ENCODE results near the gene SYNPO2. TPM values are rescaled to one million over a fixed set of nuclear protein-coding genes. Genes with fewer than 3 reads are reported as not detected.

The SYNPO2 gene
- total and polyA plus RNA-seq, 2 donors (not counting 1 experiment from before 2014, with no cell fraction given) = 0.03 to 0.20 TPM

- Histone ChIP-seq H3K79me2 (ENCODE audit: control insufficient read depth, insufficient read depth, low read length) (no peaks in the 10 kb centered on the region), H3K27me3 (replicated peaks in 1 of 4; ENCODE audit: control extremely low read depth in 1 of 4, control insufficient read depth in 3 of 4, insufficient read depth in 4 of 4, low read length in 3 of 4) (peaks cover 0 to 3% (median 0%) of the 10 kb centered on the region in 4 experiments), H2AFZ (ENCODE audit: insufficient read depth, low read depth, low read length, poor library complexity, severe bottlenecking) (no peak overlapping the region), H3K4me1 (ENCODE audit: control insufficient read depth in 2 of 2, insufficient read depth in 2 of 2, low read length in 2 of 2) (no peaks in the 10 kb centered on the region), H3K4me2 (replicated peaks; ENCODE audit: low read depth, low read length, poor library complexity, severe bottlenecking) (no peak overlapping the region), H4K20me1 (ENCODE audit: control insufficient read depth, insufficient read depth, low read length, poor library complexity, severe bottlenecking) (no peaks in the 10 kb centered on the region), H3K9me3 (ENCODE audit: control extremely low read depth in 1 of 3, control insufficient read depth in 2 of 3, insufficient read depth in 1 of 3, low read length in 2 of 3) (no peaks in the 10 kb centered on the region), H3K27ac (ENCODE audit: low read length in 2 of 2) (no peak overlapping the region), H3K9ac (ENCODE audit: low read length) (no peak overlapping the region), H3K36me3 (replicated peaks in 1 of 2; ENCODE audit: control extremely low read depth in 1 of 2, control insufficient read depth in 1 of 2, extremely low read depth in 1 of 2, insufficient read depth in 2 of 2, low read length in 1 of 2) (no peaks in the 10 kb centered on the region), H3K4me3 (ENCODE audit: control extremely low read depth in 1 of 5, extremely low read depth in 1 of 5, insufficient read depth in 1 of 5, low read depth in 2 of 5, low read length in 4 of 5) (no peak overlapping the region)
- Mint-ChIP-seq H3K9me3 (ENCODE audit: insufficient read depth) (peaks cover 3% of the 10 kb centered on the region), H3K27me3 (no peaks in the 10 kb centered on the region), H3K4me3 (no peak overlapping the region), H3K4me1 (peaks cover 27% of the 10 kb centered on the region), H3K27ac (no peak overlapping the region)
- TF ChIP-seq, protein P1, sequence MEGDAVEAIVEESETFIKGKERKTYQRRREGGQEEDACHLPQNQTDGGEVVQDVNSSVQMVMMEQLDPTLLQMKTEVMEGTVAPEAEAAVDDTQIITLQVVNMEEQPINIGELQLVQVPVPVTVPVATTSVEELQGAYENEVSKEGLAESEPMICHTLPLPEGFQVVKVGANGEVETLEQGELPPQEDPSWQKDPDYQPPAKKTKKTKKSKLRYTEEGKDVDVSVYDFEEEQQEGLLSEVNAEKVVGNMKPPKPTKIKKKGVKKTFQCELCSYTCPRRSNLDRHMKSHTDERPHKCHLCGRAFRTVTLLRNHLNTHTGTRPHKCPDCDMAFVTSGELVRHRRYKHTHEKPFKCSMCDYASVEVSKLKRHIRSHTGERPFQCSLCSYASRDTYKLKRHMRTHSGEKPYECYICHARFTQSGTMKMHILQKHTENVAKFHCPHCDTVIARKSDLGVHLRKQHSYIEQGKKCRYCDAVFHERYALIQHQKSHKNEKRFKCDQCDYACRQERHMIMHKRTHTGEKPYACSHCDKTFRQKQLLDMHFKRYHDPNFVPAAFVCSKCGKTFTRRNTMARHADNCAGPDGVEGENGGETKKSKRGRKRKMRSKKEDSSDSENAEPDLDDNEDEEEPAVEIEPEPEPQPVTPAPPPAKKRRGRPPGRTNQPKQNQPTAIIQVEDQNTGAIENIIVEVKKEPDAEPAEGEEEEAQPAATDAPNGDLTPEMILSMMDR (IDR thresholded peaks at IDR 0.05) = no peak
- TF ChIP-seq EZH2 (IDR thresholded peaks at IDR 0.05; ENCODE audit: borderline replicate concordance, insufficient read depth, low read depth, low read length, poor library complexity, severe bottlenecking) = no peak
- ATAC-seq (ENCODE audit: low read depth) (no peak), DNase-seq (no peak)
- intact Hi-C loops (cut with micrococcal nuclease) = loop anchor here (5.0 kb wide), 1 partner anchor 130 kb away; the partner anchor contains the start of gene USP53
- 89% methylated on average over 1 of the region's 3 CpGs for WGBS (ENCODE audit: insufficient coverage)
- CTCF ChIA-PET = no interaction called here
- POLR2A ChIA-PET = no interaction called here
Measured at GRCh38 chr4:119081943-119082342, 193.3 kb downstream of the SYNPO2 start.

DNA sequence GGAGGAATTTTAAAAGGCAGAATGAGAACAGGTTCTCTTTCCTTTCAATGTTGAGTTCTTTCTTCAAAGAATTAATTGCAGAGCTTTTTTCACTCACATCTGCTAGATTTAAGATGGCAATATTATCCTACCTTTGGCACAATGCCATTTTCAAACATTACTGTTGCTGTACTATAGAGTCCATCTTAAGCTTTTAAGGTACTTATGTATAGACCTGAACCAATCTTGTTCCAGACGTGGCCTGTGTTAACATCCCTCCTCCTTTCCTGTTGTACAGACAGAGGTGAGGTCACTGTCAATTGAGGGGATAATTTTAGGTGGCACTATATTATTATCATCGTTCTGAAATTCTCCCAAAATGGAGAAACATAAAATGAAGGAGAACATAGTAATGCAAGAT is 194.0 kb downstream of the SYNPO2 start:
- Histone ChIP-seq H3K27me3 (replicated peaks in 1 of 4; ENCODE audit: control extremely low read depth in 1 of 4, control insufficient read depth in 3 of 4, insufficient read depth in 4 of 4, low read length in 3 of 4) (peaks cover 0 to 3% (median 0%) of the 10 kb centered on the region in 4 experiments), H3K79me2 (ENCODE audit: control insufficient read depth, insufficient read depth, low read length) (no peaks in the 10 kb centered on the region), H3K4me2 (replicated peaks; ENCODE audit: low read depth, low read length, poor library complexity, severe bottlenecking) (no peak overlapping the region), H3K27ac (ENCODE audit: low read length in 2 of 2) (no peak overlapping the region), H3K9me3 (ENCODE audit: control extremely low read depth in 1 of 3, control insufficient read depth in 2 of 3, insufficient read depth in 1 of 3, low read length in 2 of 3) (no peaks in the 10 kb centered on the region), H3K36me3 (replicated peaks in 1 of 2; ENCODE audit: control extremely low read depth in 1 of 2, control insufficient read depth in 1 of 2, extremely low read depth in 1 of 2, insufficient read depth in 2 of 2, low read length in 1 of 2) (no peaks in the 10 kb centered on the region), H3K9ac (ENCODE audit: low read length) (no peak overlapping the region), H4K20me1 (ENCODE audit: control insufficient read depth, insufficient read depth, low read length, poor library complexity, severe bottlenecking) (no peaks in the 10 kb centered on the region), H3K4me3 (ENCODE audit: control extremely low read depth in 1 of 5, extremely low read depth in 1 of 5, insufficient read depth in 1 of 5, low read depth in 2 of 5, low read length in 4 of 5) (no peak overlapping the region), H2AFZ (ENCODE audit: insufficient read depth, low read depth, low read length, poor library complexity, severe bottlenecking) (no peak overlapping the region), H3K4me1 (ENCODE audit: control insufficient read depth in 2 of 2, insufficient read depth in 2 of 2, low read length in 2 of 2) (no peaks in the 10 kb centered on the region)
- CTCF ChIA-PET = interaction anchor here (0.6 kb wide), 1 partner anchor 95 kb away, joined by 3 read pairs; no protein-coding TSS in a partner anchor
- WGBS (ENCODE audit: insufficient coverage) = no CpG with 5 or more reads among the region's 2 CpGs
- Mint-ChIP-seq H3K27ac (no peak overlapping the region), H3K9me3 (ENCODE audit: insufficient read depth) (peaks cover 3% of the 10 kb centered on the region), H3K4me1 (peaks cover 31% of the 10 kb centered on the region), H3K27me3 (no peaks in the 10 kb centered on the region), H3K4me3 (no peak overlapping the region)
- TF ChIP-seq, protein P1 (IDR thresholded peaks at IDR 0.05) = no peak
- no peak for TF ChIP-seq EZH2 (IDR thresholded peaks at IDR 0.05; ENCODE audit: borderline replicate concordance, insufficient read depth, low read depth, low read length, poor library complexity, severe bottlenecking)
- POLR2A ChIA-PET = no interaction called here
- ATAC-seq (ENCODE audit: low read depth) (no peak), DNase-seq (no peak)
- intact Hi-C loops (cut with micrococcal nuclease) = loop anchor here (5.0 kb wide), 1 partner anchor 130 kb away; the partner anchor contains the start of gene USP53

All from B cell (primary cell).